Measurements from ENCODE around the gene MBD5.

The MBD5 gene

DNA sequence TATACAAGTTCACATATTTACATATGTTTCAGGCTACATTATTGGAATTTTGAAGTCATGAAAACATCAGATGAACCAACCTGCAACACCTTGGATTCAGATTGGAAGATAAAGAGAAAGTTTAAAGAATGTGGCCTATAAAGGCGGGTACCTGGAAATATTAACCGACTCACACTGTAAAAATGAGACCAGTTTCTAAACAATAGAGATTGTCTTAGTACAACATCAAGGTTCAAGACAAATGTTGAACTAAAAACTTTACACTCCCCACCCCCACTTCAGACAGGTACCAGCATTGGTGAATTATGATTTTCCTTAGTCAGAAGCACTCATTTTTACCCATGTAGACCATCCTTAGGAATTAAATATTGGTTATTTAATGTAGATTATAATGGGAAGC lies 437.3 kb downstream of the MBD5 start:
- no peak for DNase-seq (ENCODE audit: low read depth, low spot score)

DNA sequence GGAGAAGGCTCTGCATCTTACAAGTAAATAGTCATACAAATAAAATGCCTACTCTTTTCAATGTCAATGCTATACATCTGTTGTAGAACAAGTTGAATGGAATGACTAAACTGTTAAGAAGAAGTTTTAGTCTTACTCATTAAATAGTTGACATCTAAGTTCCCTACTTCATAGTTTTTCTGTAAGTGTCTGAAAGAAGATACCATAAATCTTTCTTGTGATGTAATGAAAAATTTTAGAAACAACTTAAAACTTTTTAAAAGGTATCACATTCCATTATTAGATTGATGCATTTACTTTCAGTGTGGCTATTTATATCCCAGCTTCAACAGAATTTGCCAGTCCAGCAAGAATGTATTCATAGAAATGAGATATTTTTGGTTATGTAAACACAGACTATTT lies 438.5 kb downstream of the MBD5 start:
- no peak for DNase-seq (ENCODE audit: low read depth, low spot score)

- no peak for DNase-seq (ENCODE audit: low read depth, low spot score)
These were observed 441.0 kb downstream of the MBD5 start for GRCh38 chr2:148461876-148462275.

GRCh38 chr2:148475626-148476025 lies 454.7 kb downstream of the MBD5 start:
- DNase-seq (ENCODE audit: low read depth, low spot score) = no peak

- DNase-seq (ENCODE audit: low read depth, low spot score) = no peak
These were observed 458.5 kb downstream of the MBD5 start for GRCh38 chr2:148479398-148479797.

GRCh38 chr2:148483665-148484064 lies 462.8 kb downstream of the MBD5 start:
- DNase-seq (ENCODE audit: low read depth, low spot score) = peak; percentile 18

DNA sequence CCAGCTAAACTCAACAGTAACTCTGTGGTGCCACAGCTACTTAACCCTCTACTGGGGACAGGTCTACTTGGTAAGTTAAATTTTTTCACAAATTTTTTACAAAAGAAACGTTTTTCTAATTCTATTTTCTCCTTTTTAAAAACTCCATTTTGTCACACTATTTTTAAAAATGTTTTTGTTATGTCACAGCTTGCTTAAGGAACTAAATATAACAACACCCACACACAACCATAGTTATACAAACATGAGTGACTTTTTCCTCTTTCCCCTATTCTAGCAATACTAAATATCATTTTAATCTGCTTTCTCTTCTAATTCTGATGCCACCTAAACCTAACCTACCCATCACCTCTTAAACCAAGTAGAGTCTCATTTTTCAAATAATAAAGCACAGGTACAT lies 463.2 kb downstream of the MBD5 start:
- DNase-seq (ENCODE audit: low read depth, low spot score) = no peak

- DNase-seq (ENCODE audit: low read depth, low spot score) = no peak
These were observed 465.8 kb downstream of the MBD5 start for GRCh38 chr2:148486655-148487054.

DNA sequence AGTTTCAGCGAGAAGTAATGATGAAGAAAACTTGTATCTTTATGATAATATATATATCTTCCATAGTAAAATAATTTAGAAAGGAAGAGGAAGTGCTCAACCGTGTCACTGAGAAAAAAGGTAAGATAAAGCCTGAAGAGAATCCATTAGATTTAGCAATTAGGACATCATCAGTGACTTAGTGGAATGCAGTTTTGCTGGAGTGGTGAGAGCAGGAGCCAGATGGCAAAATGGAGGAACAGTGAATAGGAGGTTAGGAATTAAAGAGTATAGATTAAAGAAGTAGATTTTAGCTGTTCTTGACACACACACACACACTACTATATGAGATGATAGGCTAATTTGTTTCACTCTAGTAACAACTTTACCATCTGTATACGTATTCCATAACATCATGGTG lies 466.5 kb downstream of the MBD5 start:
- no peak for DNase-seq (ENCODE audit: low read depth, low spot score)

GRCh38 chr2:148490840-148491439 lies 470.0 kb downstream of the MBD5 start:
- DNase-seq (ENCODE audit: low read depth, low spot score) = no peak

- no peak for DNase-seq (ENCODE audit: low read depth, low spot score)
These were observed 473.1 kb downstream of the MBD5 start for GRCh38 chr2:148493822-148494563.

- no peak for DNase-seq (ENCODE audit: low read depth, low spot score)
These were observed 474.7 kb downstream of the MBD5 start for GRCh38 chr2:148495586-148495985.

- no peak for DNase-seq (ENCODE audit: low read depth, low spot score)
These were observed 480.7 kb downstream of the MBD5 start for GRCh38 chr2:148501545-148501944.

DNA sequence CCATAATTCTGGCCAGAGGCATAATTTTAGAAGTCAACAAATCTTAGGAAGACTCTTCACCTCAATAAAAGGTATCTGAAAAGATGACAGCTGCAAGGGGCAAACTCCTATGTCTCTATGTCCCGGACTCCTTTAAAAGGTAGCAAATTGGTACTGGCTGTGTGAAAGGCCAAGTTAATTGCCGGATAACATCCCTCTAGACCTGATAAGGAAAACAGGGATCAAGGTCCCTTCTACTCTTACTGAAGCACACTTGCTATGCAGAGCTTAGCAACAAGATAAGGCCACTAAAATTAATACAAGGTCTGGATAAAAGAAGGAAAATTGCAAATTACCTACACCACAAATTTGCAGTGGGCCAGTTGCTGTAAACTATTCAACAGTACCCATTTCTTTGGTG lies 482.6 kb downstream of the MBD5 start:
- DNase-seq (ENCODE audit: low read depth, low spot score) = no peak

- DNase-seq (ENCODE audit: low read depth, low spot score) = no peak
These were observed 487.1 kb downstream of the MBD5 start for GRCh38 chr2:148507970-148508369.

DNA sequence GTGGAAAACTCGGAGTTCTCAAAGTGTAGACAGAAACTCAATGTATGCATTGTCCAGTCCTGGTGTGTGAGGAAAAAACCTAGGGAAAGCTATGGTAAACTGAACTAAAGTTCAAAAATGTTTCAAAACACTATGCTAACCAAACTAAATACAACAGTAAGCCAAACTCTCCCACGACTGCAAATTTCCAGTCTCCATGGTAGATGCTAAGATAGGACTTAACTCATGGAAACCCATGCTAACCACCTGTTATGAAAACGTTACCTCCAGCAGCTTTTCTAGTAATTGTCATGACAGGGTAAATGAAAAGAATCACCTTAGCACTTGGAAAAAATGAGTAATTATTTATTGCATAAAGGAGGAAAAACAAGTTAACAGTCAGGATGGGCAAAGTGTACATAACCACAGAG lies 488.0 kb downstream of the MBD5 start:
- DNase-seq (ENCODE audit: low read depth, low spot score) = no peak

DNA sequence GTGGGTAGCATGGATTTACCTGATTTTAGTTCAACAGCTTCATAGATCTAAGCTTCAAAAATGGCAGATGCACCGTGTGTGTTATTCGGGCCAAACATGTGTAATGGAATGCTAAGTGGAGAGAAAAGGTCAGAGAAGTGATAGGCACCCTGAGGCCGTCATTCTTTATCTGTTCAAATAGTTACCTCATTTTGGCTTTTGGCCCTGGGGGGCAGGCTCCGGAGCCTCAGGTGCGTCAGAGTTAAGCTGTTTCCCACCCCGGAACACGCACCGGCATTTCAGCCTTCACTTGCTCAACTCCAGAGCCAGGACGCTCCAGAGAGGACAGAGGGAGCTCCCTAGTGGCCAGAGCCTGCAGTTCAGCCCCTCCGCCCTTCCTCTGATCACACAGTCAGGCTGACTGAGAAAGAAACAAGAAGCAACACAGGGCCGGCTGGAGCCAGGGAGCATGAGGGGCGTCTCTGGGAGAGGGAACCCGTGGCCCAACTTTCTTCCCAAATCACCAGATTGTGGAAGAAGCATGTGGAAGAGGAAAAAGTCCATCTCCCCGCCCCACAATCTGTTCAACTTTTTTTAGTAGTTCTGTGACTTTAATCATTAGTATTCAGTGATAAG lies 488.5 kb downstream of the MBD5 start:
- DNase-seq (ENCODE audit: low read depth, low spot score) = peak; percentile 90

GRCh38 chr2:148511883-148512282 lies 491.0 kb downstream of the MBD5 start:
- DNase-seq (ENCODE audit: low read depth, low spot score) = no peak

- DNase-seq (ENCODE audit: low read depth, low spot score) = no peak
These were observed 491.6 kb downstream of the MBD5 start for GRCh38 chr2:148512501-148512900.

- DNase-seq (ENCODE audit: low read depth, low spot score) = no peak
These were observed 492.5 kb downstream of the MBD5 start for GRCh38 chr2:148513427-148513826.

GRCh38 chr2:148515120-148515519 lies 494.2 kb downstream of the MBD5 start:
- no peak for DNase-seq (ENCODE audit: low read depth, low spot score)

DNA sequence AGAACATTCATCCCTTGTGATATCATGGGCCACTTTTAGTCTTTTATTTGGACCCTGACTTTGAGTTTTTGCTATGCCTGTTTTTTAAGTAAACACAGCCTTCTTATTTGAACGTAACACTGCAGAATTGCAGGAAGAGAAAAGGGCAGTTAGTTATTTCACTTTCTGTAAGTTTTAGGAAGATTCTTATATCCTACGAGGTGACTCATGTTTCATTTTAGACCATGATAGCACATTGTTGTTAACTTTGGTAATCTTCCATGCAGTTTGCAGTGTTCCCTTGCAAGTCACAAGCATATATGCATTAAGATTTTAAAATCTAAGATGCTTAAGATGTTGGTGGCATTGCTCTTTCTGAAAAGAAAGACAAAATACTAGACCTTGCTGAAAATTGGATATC lies 495.1 kb downstream of the MBD5 start:
- no peak for DNase-seq (ENCODE audit: low read depth, low spot score)

DNA sequence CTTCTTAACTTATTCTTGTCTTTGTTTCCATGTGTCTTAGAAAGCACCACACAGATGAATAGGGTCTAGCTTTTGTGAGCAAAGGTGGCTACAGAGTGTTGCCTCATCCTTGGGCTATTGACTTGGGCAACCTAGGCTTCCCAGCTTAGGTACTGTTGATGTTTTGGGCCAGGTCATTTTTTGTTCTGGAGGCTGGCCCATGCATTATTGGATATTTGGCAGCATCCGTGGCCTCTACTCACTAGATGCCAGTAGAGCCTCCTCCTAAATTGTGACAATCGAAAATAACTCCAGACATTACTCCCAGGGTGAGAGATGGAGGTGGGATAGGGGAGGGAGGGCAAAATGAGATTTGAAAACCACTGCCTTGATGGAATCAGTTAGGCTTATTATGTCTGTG lies 496.4 kb downstream of the MBD5 start:
- no peak for DNase-seq (ENCODE audit: low read depth, low spot score)
